Retinal pigment epithelial cell (primary cell): ENCODE results near the gene PLCL1.

Source experiments
- DNase-seq: peaks from one replicate; pipeline ENCODE4 v3.0.0-alpha.2; 2010; ENCODE audit warnings: low read depth
- H3K4me3 ChIP-seq: 2 replicates; pipeline ENCODE4 v1.5.1; 2011; ENCODE audit warnings: mild to moderate bottlenecking, low read length, control low read depth, moderate library complexity
- CTCF ChIP-seq: conservative IDR thresholded peaks from 2 replicates; pipeline ENCODE4 v1.5.1; 2011; ENCODE audit warnings: low read depth, low read length, control low read depth, inconsistent platforms

PLCL1 gene

DNA sequence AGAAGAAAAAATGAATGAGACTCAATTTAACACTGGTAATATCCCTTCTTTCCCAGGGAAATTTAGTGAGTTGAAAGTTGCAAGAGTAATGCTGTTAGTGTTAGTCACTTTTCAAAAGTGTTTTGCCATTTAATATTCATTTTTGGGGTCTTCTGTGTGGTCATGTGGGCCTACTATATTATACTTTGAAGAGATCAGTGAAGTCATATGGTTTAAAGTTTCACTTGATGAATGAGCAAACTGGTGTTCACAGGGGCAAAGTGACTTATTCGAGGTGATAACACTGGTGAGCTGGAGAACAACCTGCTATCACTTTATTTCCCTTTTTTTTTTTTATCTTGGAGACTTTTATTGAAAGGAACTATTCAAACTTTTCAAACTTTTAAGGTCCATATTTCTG, 196.0 kb downstream of the PLCL1 start:
- no peak overlapping the region for H3K4me3 ChIP-seq
- no peak for TF ChIP-seq CTCF
- no peak for DNase-seq

DNA sequence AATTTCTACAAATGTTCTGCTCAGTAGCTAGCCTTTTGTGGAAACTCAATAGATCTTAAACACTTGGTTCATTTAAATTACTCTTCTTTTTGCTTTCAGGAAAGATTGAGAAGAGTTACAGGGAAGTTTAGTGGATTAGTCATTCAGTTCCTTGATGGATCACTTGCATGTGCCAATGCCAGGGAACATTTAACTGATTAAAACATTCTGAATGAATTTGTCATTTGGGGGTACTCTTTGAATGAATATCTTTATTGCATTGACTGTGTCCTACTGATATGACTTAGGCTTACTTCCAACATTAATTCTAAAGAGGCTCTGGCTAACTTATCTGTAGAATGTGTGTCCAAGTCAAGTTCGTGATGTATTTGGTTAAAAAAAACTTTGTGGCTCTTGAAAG, 199.8 kb downstream of the PLCL1 start:
- no peak overlapping the region for H3K4me3 ChIP-seq
- TF ChIP-seq CTCF = no peak
- no peak for DNase-seq

- no peak overlapping the region for H3K4me3 ChIP-seq
- no peak for TF ChIP-seq CTCF
- DNase-seq = no peak
These were observed 200.8 kb downstream of the PLCL1 start for GRCh38 chr2:198004921-198005829.

DNA sequence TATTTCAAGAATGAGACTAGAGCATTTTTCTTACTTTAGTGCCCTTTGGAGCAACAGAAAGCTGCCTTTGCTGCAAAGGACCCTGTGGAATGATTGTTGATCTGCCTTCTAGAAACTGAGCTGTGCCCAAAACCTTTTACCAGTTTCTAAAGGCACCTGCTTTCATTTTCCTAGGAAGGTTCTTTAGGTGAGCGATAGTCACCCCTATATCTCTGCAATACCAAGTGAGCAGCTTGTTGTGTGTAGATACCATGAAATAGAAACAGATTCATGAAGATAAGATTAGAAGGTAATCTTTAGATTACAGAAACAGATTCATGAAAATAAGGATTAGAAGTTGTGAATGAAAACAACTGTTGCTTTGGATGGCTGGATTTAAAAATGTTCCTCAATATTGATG, 202.3 kb downstream of the PLCL1 start:
- DNase-seq = no peak
- no peak for TF ChIP-seq CTCF
- H3K4me3 ChIP-seq = no peak overlapping the region

DNA sequence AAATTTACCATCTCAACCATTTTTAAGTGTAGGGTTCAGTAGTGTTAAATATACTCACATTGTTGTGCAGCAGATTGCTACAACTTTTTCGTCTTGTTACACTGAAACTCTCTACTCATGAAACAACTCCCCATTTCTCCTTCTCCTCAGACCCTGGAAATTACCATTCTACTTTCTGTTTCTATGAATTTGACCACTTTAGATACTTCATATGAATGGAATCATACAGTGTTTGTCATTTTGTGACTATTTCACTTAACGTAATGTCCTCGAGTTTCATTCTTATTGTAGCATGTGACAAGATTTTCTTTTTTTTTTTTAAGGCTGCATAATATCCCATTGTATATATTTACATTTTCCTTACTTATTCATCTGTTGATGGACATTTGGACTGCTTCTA, 203.8 kb downstream of the PLCL1 start:
- TF ChIP-seq CTCF = no peak
- no peak for DNase-seq
- no peak overlapping the region for H3K4me3 ChIP-seq

DNA sequence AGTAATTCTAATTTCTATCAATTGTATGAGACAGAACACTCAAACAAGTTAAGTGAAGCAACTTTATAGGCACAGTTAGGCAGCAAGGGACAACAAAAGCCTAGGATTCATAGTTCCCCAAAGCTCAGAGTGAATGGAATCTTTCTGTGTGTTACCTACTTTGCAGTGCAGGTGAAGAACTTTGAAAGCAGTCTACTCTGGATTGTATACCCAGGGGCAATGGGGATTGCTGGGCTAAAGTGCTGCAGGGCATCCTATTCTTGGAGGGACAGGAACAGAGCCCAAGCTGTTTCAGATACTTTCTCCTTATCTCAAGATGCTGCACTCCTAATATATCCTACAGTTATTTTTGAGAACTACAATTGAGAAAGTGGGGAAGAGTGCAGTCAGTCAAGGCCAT, 207.6 kb downstream of the PLCL1 start:
- DNase-seq = no peak
- no peak for TF ChIP-seq CTCF
- H3K4me3 ChIP-seq = no peak overlapping the region

DNA sequence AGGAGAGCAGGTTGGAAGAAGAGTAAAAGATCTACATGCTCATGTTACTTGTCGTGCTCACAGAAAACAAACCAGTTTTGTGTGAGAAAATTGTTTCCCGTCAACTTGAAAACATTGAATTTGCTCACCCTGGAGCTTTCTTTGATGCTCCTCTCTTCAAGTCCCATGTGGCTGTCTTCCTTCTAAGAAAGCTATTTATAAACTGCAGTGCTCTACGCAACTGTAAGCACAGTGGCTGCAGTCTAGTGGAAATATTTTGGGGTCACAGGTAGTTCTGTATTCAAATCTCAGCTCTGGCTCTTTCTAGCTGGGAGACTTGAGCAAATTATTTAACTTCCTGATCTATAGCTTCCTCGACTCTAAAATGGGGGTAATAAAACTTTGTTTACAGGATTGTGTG, 211.8 kb downstream of the PLCL1 start:
- H3K4me3 ChIP-seq = no peak overlapping the region
- DNase-seq = no peak
- no peak for TF ChIP-seq CTCF
